Endothelial cell of umbilical vein (primary cell): Measurements from ENCODE around the gene EYS. TPM values are rescaled to one million over a fixed set of nuclear protein-coding genes. Genes with fewer than 3 reads are reported as not detected.

ENCODE experiments used
- BruUV-seq: library from RNA; stranded (reverse); fragments of 400-500 nt; replicated peaks from 2 replicates; lab custom pipeline; 2021; lab: Mats Ljungman, UMichigan
- CTCF ChIA-PET: fragments of 300-600, 350-600 bp; sonication (Branson Sonifier 250); formaldehyde crosslinking; loops from one replicate; lab custom pipeline; 2021; ENCODE audit warnings: antibody characterized with exemption, inconsistent platforms; lab: Charles Lee
- POLR2A ChIA-PET: fragments of 300-600, 350-600 bp; sonication (Branson Sonifier 250); formaldehyde crosslinking; loops from one replicate; lab custom pipeline; 2021; ENCODE audit warnings: antibody characterized with exemption, inconsistent platforms; lab: Charles Lee
- DNase-seq: peaks from one replicate; pipeline ENCODE4 v3.0.0-alpha.2; 2011; ENCODE audit warnings: low read depth, low spot score
- FAIRE-seq: peaks from 2 replicates; lab custom pipeline; 2011; peaks lifted over from hg19 to GRCh38; lab: Jason Lieb, UNC
- H2AFZ ChIP-seq: 2 replicates; pipeline ENCODE4 v1.6.0; 2012; ENCODE audit warnings: low read depth, low read length, control low read depth, inconsistent platforms
- H3K27ac ChIP-seq: 2 replicates; pipeline ENCODE4 v1.5.1; 2011; ENCODE audit warnings: low read depth, mild to moderate bottlenecking, control low read depth, low read length, moderate library complexity; ENCODE audit not compliant: insufficient read depth
- H3K27me3 ChIP-seq, 2 experiments: 2 replicates each; pipeline versions ENCODE4 v1.6.0 to v1.6.1; 2011; ENCODE audit warnings: low read length in 2 of 2, mixed read lengths in 1 of 2; ENCODE audit not compliant: control insufficient read depth in 2 of 2, insufficient read depth in 2 of 2
- H3K36me3 ChIP-seq, 2 experiments: 2 replicates in 1 of 2; 3 replicates in 1 of 2; pipeline ENCODE4 v1.5.1; 2011; ENCODE audit warnings: low read length in 2 of 2, mild to moderate bottlenecking in 1 of 2, moderate library complexity in 1 of 2; ENCODE audit not compliant: control insufficient read depth in 2 of 2, insufficient read depth in 2 of 2; ENCODE audit errors: extremely low read depth in 1 of 2
- H3K4me1 ChIP-seq: 3 replicates; pipeline ENCODE4 v1.5.1; 2011; ENCODE audit warnings: mild to moderate bottlenecking, low read length; ENCODE audit not compliant: control insufficient read depth, insufficient read depth; ENCODE audit errors: extremely low read depth
- H3K4me2 ChIP-seq: 2 replicates; pipeline ENCODE4 v1.6.1; 2011; ENCODE audit warnings: low read length, control low read depth, mixed read lengths; ENCODE audit not compliant: insufficient read depth
- H3K4me3 ChIP-seq, 3 experiments: fragments of 200-600 bp in 1 of 3; sonication (generic), shearing (Covaris generic) in 1 of 3; replicated peaks in 1 of 3; 2 replicates each; pipeline ENCODE4 v1.5.1; 2011 to 2016; ENCODE audit warnings: control low read depth in 3 of 3, low read length in 3 of 3, mild to moderate bottlenecking in 2 of 3, inconsistent platforms in 1 of 3, low read depth in 1 of 3, moderate library complexity in 1 of 3; ENCODE audit not compliant: insufficient read depth in 1 of 3
- H3K79me2 ChIP-seq: 2 replicates; pipeline ENCODE4 v1.6.0; 2012; ENCODE audit warnings: low read length, inconsistent platforms; ENCODE audit not compliant: control insufficient read depth, insufficient read depth
- H3K9ac ChIP-seq: replicated peaks from 2 replicates; pipeline ENCODE3; 2011; ENCODE audit warnings: low read length, control low read depth; ENCODE audit not compliant: insufficient read depth; ENCODE audit errors: extremely low read depth
- H3K9me1 ChIP-seq: replicated peaks from 3 replicates; pipeline ENCODE4 v1.6.0; 2011; ENCODE audit warnings: mild to moderate bottlenecking, low read length; ENCODE audit not compliant: control insufficient read depth, insufficient read depth; ENCODE audit errors: extremely low read depth
- H3K9me3 ChIP-seq: replicated peaks from 2 replicates; pipeline ENCODE4 v1.5.1; 2012; ENCODE audit warnings: low read length, inconsistent platforms; ENCODE audit not compliant: control insufficient read depth, insufficient read depth
- H4K20me1 ChIP-seq: replicated peaks from 2 replicates; pipeline ENCODE3; 2011; ENCODE audit warnings: mild to moderate bottlenecking, low read length; ENCODE audit not compliant: control insufficient read depth, insufficient read depth; ENCODE audit errors: extremely low read depth
- CTCF ChIP-seq, 2 donors: IDR thresholded peaks; 1 replicate in 1 of 2; 2 replicates in 1 of 2; pipeline ENCODE4 v1.5.1; 2011; ENCODE audit warnings: low read length in 2 of 2, mild to moderate bottlenecking in 2 of 2, moderate library complexity in 2 of 2, control low read depth in 1 of 2, inconsistent platforms in 1 of 2, low read depth in 1 of 2; ENCODE audit not compliant: insufficient read depth in 1 of 2; ENCODE audit errors: extremely low read depth in 1 of 2
- EZH2 ChIP-seq: IDR thresholded peaks from 2 replicates; pipeline ENCODE4 v1.6.1; 2012; ENCODE audit warnings: borderline replicate concordance, low read depth, mild to moderate bottlenecking, moderate library complexity, low read length, inconsistent platforms; ENCODE audit not compliant: severe bottlenecking
- FOS ChIP-seq: IDR thresholded peaks from 2 replicates; pipeline ENCODE4 v1.6.1; 2011; ENCODE audit warnings: mild to moderate bottlenecking, low read length, moderate library complexity, borderline replicate concordance; ENCODE audit not compliant: insufficient read depth
- JUN ChIP-seq: IDR thresholded peaks from 2 replicates; pipeline ENCODE4 v1.6.1; 2011; ENCODE audit warnings: borderline replicate concordance, low read depth; ENCODE audit not compliant: insufficient read length, insufficient read depth
- dilution Hi-C: fragments of 300-500 bp; cut with MboI; formaldehyde crosslinking; loops from one replicate; pipeline ENCODE4 v1.15.0; 2019; ENCODE audit warnings: low sequenced_read_pairs; ENCODE audit not compliant: extremely low pct_ligation_motif_present
- intact Hi-C: fragments of 100-400 bp; cut with micrococcal nuclease; formaldehyde crosslinking; loops from one replicate; pipeline ENCODE4 v1.10.0; 2022
- polyA plus RNA-seq, 4 experiments: library from polyadenylated mRNA; depleted of rRNA in 3 of 4; stranded (reverse) in 3 of 4; unstranded in 1 of 4; fragments of >200 nt; gene quantifications; 2 replicates each; pipeline versions ENCODE4 v1.2.1 to v1.2.3, GENCODE V29; 2011 to 2012; ENCODE audit warnings: missing spikeins in 1 of 4
- total RNA-seq: library from RNA; stranded (reverse); gene quantifications from 2 replicates; pipeline ENCODE4 v1.2.3, GENCODE V29; 2021

The EYS gene
- total and polyA plus RNA-seq, 2 donors (not counting 3 experiments of a cell fraction or from before 2014, with no cell fraction given) = 0.01 to 0.27 TPM

- FAIRE-seq (no peak), DNase-seq (no peak)
- POLR2A ChIA-PET = no interaction called here
- dilution Hi-C loops = no loop called here
- BruUV-seq = no TSS peak
- Histone ChIP-seq H3K9ac (no peak overlapping the region), H2AFZ (no peak overlapping the region), H3K4me2 (no peak overlapping the region), H3K27me3 (no peaks in the 10 kb centered on the region), H3K4me1 (no peaks in the 10 kb centered on the region), H3K4me3 (no peak overlapping the region), H3K36me3 (no peaks in the 10 kb centered on the region), H3K79me2 (no peaks in the 10 kb centered on the region), H3K9me3 (no peaks in the 10 kb centered on the region), H4K20me1 (no peaks in the 10 kb centered on the region), H3K27ac (no peak overlapping the region), H3K9me1 (no peaks in the 10 kb centered on the region)
- CTCF ChIA-PET = interaction anchor here (1.3 to 3.8 kb wide), 6 partner anchors 264 to 809 kb away, joined by 3 to 19 read pairs (median 6); no protein-coding TSS in a partner anchor
- TF ChIP-seq EZH2 (no peak), FOS (no peak), CTCF (IDR thresholded peaks at IDR 0.05; ENCODE audit: extremely low read depth in 1 of 2, insufficient read depth in 1 of 2, low read depth in 1 of 2, low read length in 2 of 2) (no peak)
- intact Hi-C loops = loop anchor here (1.0 to 2.0 kb wide), 3 partner anchors 265 to 453 kb away; no protein-coding TSS in a partner anchor
These were observed 973.6 kb downstream of the EYS start for GRCh38 chr6:64733433-64733832.

GRCh38 chr6:64732888-64733287 lies 974.1 kb downstream of the EYS start:
- H3K79me2 ChIP-seq = no peaks in the 10 kb centered on the region
- TF ChIP-seq FOS (no peak), CTCF (IDR thresholded peaks at IDR 0.05; ENCODE audit: extremely low read depth in 1 of 2, insufficient read depth in 1 of 2, low read depth in 1 of 2, low read length in 2 of 2) (peak; percentile 9 to 34), JUN (no peak), EZH2 (no peak)
- DNase-seq (peak; percentile 58), FAIRE-seq (peak; percentile 43)
- no peaks in the 10 kb centered on the region for H3K9me1 ChIP-seq
- H3K4me3 ChIP-seq = no peak overlapping the region
- H3K27ac ChIP-seq = no peak overlapping the region
- H3K9me3 ChIP-seq = no peaks in the 10 kb centered on the region
- ChIA-PET CTCF (interaction anchor here (1.3 to 3.8 kb wide), 6 partner anchors 263 to 809 kb away, joined by 3 to 19 read pairs (median 6); no protein-coding TSS in a partner anchor), POLR2A (no interaction called here)
- H3K36me3 ChIP-seq = no peaks in the 10 kb centered on the region
- no peaks in the 10 kb centered on the region for H3K27me3 ChIP-seq
- no peak overlapping the region for H3K4me2 ChIP-seq
- dilution Hi-C loops = no loop called here
- no peak overlapping the region for H3K9ac ChIP-seq
- no peaks in the 10 kb centered on the region for H3K4me1 ChIP-seq
- H2AFZ ChIP-seq = no peak overlapping the region
- H4K20me1 ChIP-seq = no peaks in the 10 kb centered on the region
- intact Hi-C loops = loop anchor here (1.0 to 2.0 kb wide), 4 partner anchors 264 to 810 kb away; no protein-coding TSS in a partner anchor
- BruUV-seq = no TSS peak
